Neuron (in vitro differentiated cells): ENCODE data around the gene TAAR9.

Experiments
- H2AFZ ChIP-seq: one replicate; pipeline ENCODE4 v1.6.1; 2013; ENCODE audit warnings: low read depth, mild to moderate bottlenecking, inconsistent platforms, low read length, moderate library complexity
- H3K27me3 ChIP-seq: one replicate; pipeline ENCODE4 v1.6.1; 2013; ENCODE audit warnings: low read length; ENCODE audit not compliant: insufficient read depth
- H3K36me3 ChIP-seq: one replicate; pipeline ENCODE4 v1.6.1; 2013; ENCODE audit warnings: low read length; ENCODE audit not compliant: insufficient read depth
- H3K4me1 ChIP-seq: one replicate; pipeline ENCODE4 v1.6.1; 2013; ENCODE audit warnings: low read length; ENCODE audit not compliant: insufficient read depth
- H3K4me3 ChIP-seq: 2 replicates; pipeline ENCODE4 v1.5.1; 2013; ENCODE audit warnings: mild to moderate bottlenecking, low read length, moderate library complexity
- H3K9me3 ChIP-seq: one replicate; pipeline ENCODE4 v1.6.1; 2013; ENCODE audit warnings: low read length

Gene TAAR9

GRCh38 chr6:132506461-132506860 is 31.6 kb upstream of the TAAR9 start:
- H2AFZ ChIP-seq, result no peak overlapping the region
- no peaks in the 10 kb centered on the region for H3K27me3 ChIP-seq
- H3K4me3 ChIP-seq, result no peak overlapping the region
- H3K36me3 ChIP-seq, result peaks cover 6% of the 10 kb centered on the region
- H3K9me3 ChIP-seq, result no peaks in the 10 kb centered on the region
- H3K4me1 ChIP-seq, result no peaks in the 10 kb centered on the region

GRCh38 chr6:132506869-132507808 is 30.9 kb upstream of the TAAR9 start:
- H3K9me3 ChIP-seq, result no peaks in the 10 kb centered on the region
- H3K27me3 ChIP-seq, result no peaks in the 10 kb centered on the region
- peaks cover 3% of the 10 kb centered on the region for H3K36me3 ChIP-seq
- peaks cover 3% of the 10 kb centered on the region for H3K4me1 ChIP-seq
- no peak overlapping the region for H2AFZ ChIP-seq
- no peak overlapping the region for H3K4me3 ChIP-seq

- Histone ChIP-seq H3K4me1 (peaks cover 3% of the 10 kb centered on the region), H3K36me3 (no peaks in the 10 kb centered on the region), H3K9me3 (no peaks in the 10 kb centered on the region), H3K4me3 (peak overlapping the region; percentile 70), H2AFZ (no peak overlapping the region), H3K27me3 (peaks cover 18% of the 10 kb centered on the region)
Measured at GRCh38 chr6:132511210-132511830, 26.8 kb upstream of the TAAR9 start.

GRCh38 chr6:132511831-132512220 is 26.3 kb upstream of the TAAR9 start:
- Histone ChIP-seq H3K9me3 (no peaks in the 10 kb centered on the region), H2AFZ (no peak overlapping the region), H3K27me3 (peaks cover 18% of the 10 kb centered on the region), H3K4me3 (peak overlapping the region; percentile 70), H3K4me1 (peaks cover 3% of the 10 kb centered on the region), H3K36me3 (no peaks in the 10 kb centered on the region)

GRCh38 chr6:132512342-132512637 is 25.8 kb upstream of the TAAR9 start:
- Histone ChIP-seq H3K9me3 (no peaks in the 10 kb centered on the region), H2AFZ (peak overlapping the region; percentile 76), H3K4me1 (peaks cover 3% of the 10 kb centered on the region), H3K27me3 (peaks cover 18% of the 10 kb centered on the region), H3K4me3 (peak overlapping the region; percentile 70), H3K36me3 (no peaks in the 10 kb centered on the region)

- Histone ChIP-seq H3K4me1 (peaks cover 3% of the 10 kb centered on the region), H3K9me3 (no peaks in the 10 kb centered on the region), H3K27me3 (peaks cover 18% of the 10 kb centered on the region), H3K36me3 (no peaks in the 10 kb centered on the region), H2AFZ (peak within 1 kb of the TSS; percentile 76), H3K4me3 (peak within 1 kb of the TSS; percentile 70)
Measured at GRCh38 chr6:132512638-132513632, 25.1 kb upstream of the TAAR9 start, which contains the start of gene STX7. TSS of gene STX7 (minus strand) at chr6:132513116. CDS start at chr6:132503530, 9,586 bp downstream.

- no peak overlapping the region for H3K4me3 ChIP-seq
- peaks cover 18% of the 10 kb centered on the region for H3K27me3 ChIP-seq
- peak overlapping the region; percentile 76 for H2AFZ ChIP-seq
- no peaks in the 10 kb centered on the region for H3K36me3 ChIP-seq
- peaks cover 3% of the 10 kb centered on the region for H3K4me1 ChIP-seq
- no peaks in the 10 kb centered on the region for H3K9me3 ChIP-seq
Measured at GRCh38 chr6:132513831-132514545, 24.1 kb upstream of the TAAR9 start.

GRCh38 chr6:132515386-132515785 is 22.7 kb upstream of the TAAR9 start:
- H3K4me1 ChIP-seq, result peaks cover 3% of the 10 kb centered on the region
- no peaks in the 10 kb centered on the region for H3K9me3 ChIP-seq
- no peaks in the 10 kb centered on the region for H3K36me3 ChIP-seq
- no peak overlapping the region for H2AFZ ChIP-seq
- no peak overlapping the region for H3K4me3 ChIP-seq
- peaks cover 18% of the 10 kb centered on the region for H3K27me3 ChIP-seq

- Histone ChIP-seq H2AFZ (no peak overlapping the region), H3K36me3 (no peaks in the 10 kb centered on the region), H3K4me1 (no peaks in the 10 kb centered on the region), H3K27me3 (peaks cover 5% of the 10 kb centered on the region), H3K9me3 (peaks cover 4% of the 10 kb centered on the region), H3K4me3 (no peak overlapping the region)
Measured at GRCh38 chr6:132520953-132521352, 17.1 kb upstream of the TAAR9 start.

- H3K4me3 ChIP-seq, result no peak overlapping the region
- H3K36me3 ChIP-seq, result no peaks in the 10 kb centered on the region
- H2AFZ ChIP-seq, result no peak overlapping the region
- peaks cover 4% of the 10 kb centered on the region for H3K9me3 ChIP-seq
- peaks cover 12% of the 10 kb centered on the region for H3K27me3 ChIP-seq
- no peaks in the 10 kb centered on the region for H3K4me1 ChIP-seq
Measured at GRCh38 chr6:132524646-132525045, 13.4 kb upstream of the TAAR9 start.

GRCh38 chr6:132525866-132526265 is 12.2 kb upstream of the TAAR9 start:
- Histone ChIP-seq H3K27me3 (peaks cover 10% of the 10 kb centered on the region), H3K4me3 (no peak overlapping the region), H3K36me3 (no peaks in the 10 kb centered on the region), H2AFZ (no peak overlapping the region), H3K9me3 (peaks cover 4% of the 10 kb centered on the region), H3K4me1 (no peaks in the 10 kb centered on the region)

GRCh38 chr6:132526461-132526860 is 11.6 kb upstream of the TAAR9 start:
- Histone ChIP-seq H3K36me3 (no peaks in the 10 kb centered on the region), H3K27me3 (peaks cover 8% of the 10 kb centered on the region)

More at GRCh38 chr6:132526461-132526860, 11.6 kb upstream of the TAAR9 start:
- Histone ChIP-seq H2AFZ (no peak overlapping the region), H3K9me3 (peaks cover 4% of the 10 kb centered on the region), H3K4me3 (no peak overlapping the region), H3K4me1 (no peaks in the 10 kb centered on the region)
